ENCODE measurements around the gene VWA8.

DNA sequence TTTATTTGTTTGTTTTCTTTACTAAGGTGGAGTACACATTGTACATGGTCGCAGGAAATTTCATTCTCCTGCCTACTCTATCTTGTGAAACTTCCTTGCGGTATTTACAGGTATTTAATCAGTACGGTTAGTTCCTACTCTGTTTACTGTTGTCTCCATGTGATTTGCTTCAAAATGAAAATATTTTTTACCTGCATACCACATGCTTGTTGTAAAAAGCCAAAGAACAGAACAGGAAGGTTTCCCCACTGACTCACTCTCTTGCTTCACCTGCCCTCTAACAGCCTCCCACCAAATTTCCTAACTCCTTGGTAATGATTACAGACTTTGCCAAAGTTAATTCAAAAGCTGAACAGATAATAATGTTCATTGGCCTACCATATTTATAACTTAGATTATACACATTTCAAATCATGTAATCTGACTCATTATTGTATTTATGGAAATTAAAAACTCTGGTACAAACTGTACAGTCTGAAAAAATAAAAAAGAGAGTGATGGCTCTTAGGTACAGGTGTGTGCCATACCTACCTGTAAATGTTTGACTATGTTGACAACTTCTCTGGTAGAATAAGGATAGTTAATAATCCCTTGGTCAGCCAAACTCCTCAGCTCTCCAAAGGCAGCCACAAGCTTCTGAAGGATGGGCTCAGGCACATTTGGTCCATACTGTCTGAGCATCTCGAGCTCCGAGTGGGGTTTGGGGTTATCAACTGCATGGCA is 239.9 kb downstream of the VWA8 start:
- TF ChIP-seq, protein P1, sequence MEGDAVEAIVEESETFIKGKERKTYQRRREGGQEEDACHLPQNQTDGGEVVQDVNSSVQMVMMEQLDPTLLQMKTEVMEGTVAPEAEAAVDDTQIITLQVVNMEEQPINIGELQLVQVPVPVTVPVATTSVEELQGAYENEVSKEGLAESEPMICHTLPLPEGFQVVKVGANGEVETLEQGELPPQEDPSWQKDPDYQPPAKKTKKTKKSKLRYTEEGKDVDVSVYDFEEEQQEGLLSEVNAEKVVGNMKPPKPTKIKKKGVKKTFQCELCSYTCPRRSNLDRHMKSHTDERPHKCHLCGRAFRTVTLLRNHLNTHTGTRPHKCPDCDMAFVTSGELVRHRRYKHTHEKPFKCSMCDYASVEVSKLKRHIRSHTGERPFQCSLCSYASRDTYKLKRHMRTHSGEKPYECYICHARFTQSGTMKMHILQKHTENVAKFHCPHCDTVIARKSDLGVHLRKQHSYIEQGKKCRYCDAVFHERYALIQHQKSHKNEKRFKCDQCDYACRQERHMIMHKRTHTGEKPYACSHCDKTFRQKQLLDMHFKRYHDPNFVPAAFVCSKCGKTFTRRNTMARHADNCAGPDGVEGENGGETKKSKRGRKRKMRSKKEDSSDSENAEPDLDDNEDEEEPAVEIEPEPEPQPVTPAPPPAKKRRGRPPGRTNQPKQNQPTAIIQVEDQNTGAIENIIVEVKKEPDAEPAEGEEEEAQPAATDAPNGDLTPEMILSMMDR (IDR thresholded peaks at IDR 0.05): no peak
- no peak for TF ChIP-seq POLR2A (IDR thresholded peaks at IDR 0.05)
